Kidney (tissue), 14 donors: ENCODE results near the gene NMT2. TPM values are rescaled to one million over a fixed set of nuclear protein-coding genes. Genes with fewer than 3 reads are reported as not detected.

ENCODE experiments used
- DNase-seq, 5 donors: peaks; one replicate each; pipeline ENCODE4 v3.0.0-alpha.2; 2013 to 2020
- FAIRE-seq: peaks from 2 replicates; lab custom pipeline; 2012; peaks lifted over from hg19 to GRCh38; lab: Jason Lieb, UNC
- H3K27ac ChIP-seq, 2 donors: one replicate each; pipeline ENCODE4 v1.7.0; 2013; ENCODE audit warnings: low read depth in 2 of 2, low read length in 2 of 2, inconsistent platforms in 1 of 2
- H3K27me3 ChIP-seq: one replicate; pipeline ENCODE4 v1.7.1; 2013; ENCODE audit warnings: low read length, inconsistent platforms; ENCODE audit not compliant: control insufficient read depth, insufficient read depth
- H3K36me3 ChIP-seq, 3 donors: one replicate each; pipeline versions ENCODE4 v1.7.0 to v1.7.1; 2013; ENCODE audit warnings: low read length in 3 of 3, control low read depth in 1 of 3, inconsistent platforms in 1 of 3; ENCODE audit not compliant: insufficient read depth in 3 of 3, control insufficient read depth in 2 of 3
- H3K4me1 ChIP-seq, 3 donors: one replicate each; pipeline versions ENCODE4 v1.7.0 to v1.7.1; 2013; ENCODE audit warnings: low read length in 3 of 3, inconsistent platforms in 1 of 3, low read depth in 1 of 3; ENCODE audit not compliant: control insufficient read depth in 2 of 3, insufficient read depth in 2 of 3
- H3K4me3 ChIP-seq, 3 donors: one replicate each; pipeline versions ENCODE4 v1.7.0 to v1.8.1; 2013; ENCODE audit warnings: low read length in 3 of 3, control low read depth in 1 of 3, inconsistent platforms in 1 of 3
- H3K9ac ChIP-seq, 3 donors: one replicate each; pipeline versions ENCODE4 v1.7.0 to v1.7.1; 2013; ENCODE audit warnings: low read length in 3 of 3, control low read depth in 1 of 3, inconsistent platforms in 1 of 3
- H3K9me3 ChIP-seq, 3 donors: one replicate each; pipeline versions ENCODE4 v1.7.0 to v1.7.1; 2013; ENCODE audit warnings: low read length in 3 of 3, control low read depth in 1 of 3, inconsistent platforms in 1 of 3; ENCODE audit not compliant: control insufficient read depth in 2 of 3, insufficient read depth in 1 of 3
- CTCF ChIP-seq: IDR thresholded peaks from 3 replicates; pipeline ENCODE4 v1.5.1; 2012; ENCODE audit warnings: mild to moderate bottlenecking, moderate library complexity, borderline replicate concordance; ENCODE audit not compliant: insufficient read depth; ENCODE audit errors: extremely low read depth
- intact Hi-C: fragments of 100-400 bp; cut with DNase I; formaldehyde crosslinking; loops from one replicate; pipeline ENCODE4 v1.11.1; 2022
- polyA plus RNA-seq: library from polyadenylated mRNA; stranded (reverse); fragments of 350-450 nt; fragmentation: Illumina TruSeq; extraction: RNeasy Lipid Tissue Mini Kit (QIAGEN cat#74804); gene quantifications from one replicate; pipeline ENCODE4 v1.2.3, GENCODE V29; 2014; ENCODE audit warnings: low read depth, low replicate concordance; ENCODE audit not compliant: insufficient read depth
- total RNA-seq: library from RNA; stranded (reverse); fragmentation: NEBNext Ultra II Directional; extraction: Animal tissue kit (Norgen Biotek cat#: 25700); gene quantifications from one replicate; pipeline ENCODE4 v1.2.1, GENCODE V29; 2021
- donor health status: control.
- donor health status: control.
- donor health status: control.
- donor health status: control.
- donor health status: control.
- donor health status: DM: yes; HTN: yes; CAD: no.
- donor health status: Normal renal cell carcinoma (clear cell type).

Gene NMT2
- total and polyA plus RNA-seq, 2 donors from 2014 or later: 11.7 to 19.8 TPM

- DNase-seq: no peak
- TF ChIP-seq CTCF: no peak
- no peak for FAIRE-seq
- peaks cover 0 to 6% (median 0%) of the 10 kb centered on the region in 3 donors for H3K4me1 ChIP-seq
- H3K27ac ChIP-seq: no peak overlapping the region
- no peaks in the 10 kb centered on the region for H3K9me3 ChIP-seq
- no peak overlapping the region for H3K4me3 ChIP-seq
- intact Hi-C loops: loop anchor here (10.0 kb wide), 1 partner anchor 161 kb away; the partner anchor contains the start of gene FAM171A1
- peaks cover 0 to 6% (median 4%) of the 10 kb centered on the region in 3 donors for H3K36me3 ChIP-seq
- no peak overlapping the region for H3K9ac ChIP-seq
- no peaks in the 10 kb centered on the region for H3K27me3 ChIP-seq
These were observed 45.0 kb upstream of the NMT2 start for GRCh38 chr10:15213461-15213861.

- no peak for DNase-seq
- Histone ChIP-seq H3K4me1 (peaks cover 0 to 6% (median 0%) of the 10 kb centered on the region in 3 donors), H3K9ac (no peak overlapping the region), H3K27me3 (no peaks in the 10 kb centered on the region), H3K9me3 (no peaks in the 10 kb centered on the region), H3K4me3 (no peak overlapping the region), H3K36me3 (peaks cover 0 to 6% (median 4%) of the 10 kb centered on the region in 3 donors), H3K27ac (no peak overlapping the region)
- no peak for FAIRE-seq
- TF ChIP-seq CTCF: no peak
- intact Hi-C loops: loop anchor here (10.0 kb wide), 1 partner anchor 163 kb away; the partner anchor contains the start of gene FAM171A1
These were observed 43.0 kb upstream of the NMT2 start for GRCh38 chr10:15211464-15211979.

GRCh38 chr10:15210521-15210920, 42.0 kb upstream of the NMT2 start:
- intact Hi-C loops: loop anchor here (10.0 kb wide), 1 partner anchor 164 kb away; the partner anchor contains the start of gene FAM171A1
- no peaks in the 10 kb centered on the region for H3K9me3 ChIP-seq
- peaks cover 0 to 6% (median 4%) of the 10 kb centered on the region in 3 donors for H3K36me3 ChIP-seq
- DNase-seq (no peak), FAIRE-seq (no peak)
- H3K4me1 ChIP-seq: peaks cover 0 to 6% (median 0%) of the 10 kb centered on the region in 3 donors
- H3K4me3 ChIP-seq: no peak overlapping the region
- no peak for TF ChIP-seq CTCF
- no peak overlapping the region for H3K27ac ChIP-seq
- no peaks in the 10 kb centered on the region for H3K27me3 ChIP-seq
- no peak overlapping the region for H3K9ac ChIP-seq
